PC-3 (cell line): ENCODE data around the gene GPN1.
"Not testable (repeated sequence)": the region's sequence is repeated elsewhere in the genome, so short reads cannot be mapped to it uniquely, and the experiment has no call there.

ENCODE experiments used
- EZH2 ChIP-seq: fragments of 300-600 bp; sonication (generic); IDR thresholded peaks from one replicate; pipeline ENCODE4 v1.6.1; 2017; ENCODE audit warnings: antibody characterized with exemption, mild to moderate bottlenecking, low read length; ENCODE audit not compliant: unreplicated experiment
- EZH2phosphoT487 ChIP-seq: fragments of 300-600 bp; sonication (generic); IDR thresholded peaks from 2 replicates; pipeline ENCODE4 v1.6.1; 2018; ENCODE audit warnings: mild to moderate bottlenecking, antibody characterized with exemption, low read length, borderline replicate concordance
- TF ChIP-seq, protein P1 (sequence below): fragments of 300-600 bp; sonication (generic); conservative IDR thresholded peaks from 2 replicates; pipeline ENCODE4 v1.5.1; 2017; ENCODE audit warnings: antibody characterized with exemption, low read depth, mild to moderate bottlenecking, low read length

- TF ChIP-seq, protein P1, sequence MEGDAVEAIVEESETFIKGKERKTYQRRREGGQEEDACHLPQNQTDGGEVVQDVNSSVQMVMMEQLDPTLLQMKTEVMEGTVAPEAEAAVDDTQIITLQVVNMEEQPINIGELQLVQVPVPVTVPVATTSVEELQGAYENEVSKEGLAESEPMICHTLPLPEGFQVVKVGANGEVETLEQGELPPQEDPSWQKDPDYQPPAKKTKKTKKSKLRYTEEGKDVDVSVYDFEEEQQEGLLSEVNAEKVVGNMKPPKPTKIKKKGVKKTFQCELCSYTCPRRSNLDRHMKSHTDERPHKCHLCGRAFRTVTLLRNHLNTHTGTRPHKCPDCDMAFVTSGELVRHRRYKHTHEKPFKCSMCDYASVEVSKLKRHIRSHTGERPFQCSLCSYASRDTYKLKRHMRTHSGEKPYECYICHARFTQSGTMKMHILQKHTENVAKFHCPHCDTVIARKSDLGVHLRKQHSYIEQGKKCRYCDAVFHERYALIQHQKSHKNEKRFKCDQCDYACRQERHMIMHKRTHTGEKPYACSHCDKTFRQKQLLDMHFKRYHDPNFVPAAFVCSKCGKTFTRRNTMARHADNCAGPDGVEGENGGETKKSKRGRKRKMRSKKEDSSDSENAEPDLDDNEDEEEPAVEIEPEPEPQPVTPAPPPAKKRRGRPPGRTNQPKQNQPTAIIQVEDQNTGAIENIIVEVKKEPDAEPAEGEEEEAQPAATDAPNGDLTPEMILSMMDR = not testable (repeated sequence)
- not testable (repeated sequence) for TF ChIP-seq EZH2, EZH2phosphoT487
Measured at GRCh38 chr2:27626921-27627320, 1.9 kb upstream of the GPN1 start.
